Activated CD4-positive, alpha-beta T cell treated with anti-CD3 and anti-CD28 coated beads, Interleukin-2, amount 10 ng/mL, durations not matched to agents 7 days and 5 days (primary cell): Measurements from ENCODE around the gene ETDC. TPM values are rescaled to one million over a fixed set of nuclear protein-coding genes. Genes with fewer than 3 reads are reported as not detected.

Source experiments
- total RNA-seq, 2 experiments: library from RNA; stranded (reverse); gene quantifications; one replicate each; pipeline ENCODE4 v1.2.3, GENCODE V29; 2021

The ETDC gene
- total RNA-seq, 2 experiments from 2014 or later, result not detected

Other genes starting within 250 kb of the ETDC start
- gene SMIM10L2B, start 210.8 kb upstream of the ETDC start, total RNA-seq, result under 1 TPM in 1 of 2 experiments, not detected in 1; 0.06 TPM
- not detected for gene ETDB, start 189.0 kb upstream of the ETDC start, total RNA-seq
- not detected for gene CT55, start 138.1 kb upstream of the ETDC start, total RNA-seq
- not detected for gene ETDA, start 57.4 kb upstream of the ETDC start, total RNA-seq
- gene ZNF75D, start 34.6 kb downstream of the ETDC start, total RNA-seq, result 10 to 100 TPM; 12.5 to 14.8 TPM
- 1 to 10 TPM; 4.4 to 5.3 TPM for gene ZNF449, start 35.3 kb downstream of the ETDC start, total RNA-seq
- under 1 TPM; 0.56 to 0.60 TPM for gene SMIM10L2A, start 112.5 kb downstream of the ETDC start, total RNA-seq
- gene INTS6L, start 211.2 kb downstream of the ETDC start, total RNA-seq, result 10 to 100 TPM; 30.1 to 32.5 TPM